ENCODE measurements around the gene ETV3L.
A peak's percentile ranks its signal among the peaks of the same experiment; 100 is the strongest.

The ETV3L gene

GRCh38 chr1:157110686-157111085 lies 11.1 kb upstream of the ETV3L start:
- TF ChIP-seq MYNN (tag by site-specific recombination; IDR thresholded peaks at IDR 0.05; ENCODE audit: borderline replicate concordance) = no peak
- no peak for TF ChIP-seq REST (tag by site-specific recombination; IDR thresholded peaks at IDR 0.05)
- no peak for TF ChIP-seq ZNF785 (tag by site-specific recombination; IDR thresholded peaks at IDR 0.05)
- TF ChIP-seq ZNF341 (tag by site-specific recombination; IDR thresholded peaks at IDR 0.05; ENCODE audit: low read depth) = 0 out of 2 replicates have a peak, but pooled peaks have one; percentile 19
- Histone ChIP-seq H3K9me3 (ENCODE audit: control insufficient read depth, insufficient read depth, low read depth, low read length) (no peaks in the 10 kb centered on the region), H3K4me3 (ENCODE audit: low read depth, low read length) (no peak overlapping the region), H3K4me1 (ENCODE audit: control insufficient read depth, insufficient read depth, low read length) (no peaks in the 10 kb centered on the region), H3K27ac (ENCODE audit: extremely low read depth, low read depth, low read length) (no peak overlapping the region), H3K36me3 (ENCODE audit: control insufficient read depth in 2 of 2, insufficient read depth in 1 of 2, low read length in 2 of 2) (no peaks in the 10 kb centered on the region)
- CTCF ChIA-PET = interaction anchor here (1.9 kb wide), 1 partner anchor 20 kb away, joined by 8 read pairs; no protein-coding TSS in a partner anchor
- POLR2A ChIA-PET = no interaction called here

- Histone ChIP-seq H3K27ac (ENCODE audit: extremely low read depth, low read depth, low read length) (no peak overlapping the region), H3K4me1 (ENCODE audit: control insufficient read depth, insufficient read depth, low read length) (no peaks in the 10 kb centered on the region), H3K36me3 (ENCODE audit: control insufficient read depth in 2 of 2, insufficient read depth in 1 of 2, low read length in 2 of 2) (no peaks in the 10 kb centered on the region), H3K4me3 (ENCODE audit: low read depth, low read length) (no peak overlapping the region), H3K9me3 (ENCODE audit: control insufficient read depth, insufficient read depth, low read depth, low read length) (no peaks in the 10 kb centered on the region)
- CTCF ChIA-PET = interaction anchor here (0.6 to 1.9 kb wide), 3 partner anchors 20 to 796 kb away, joined by 3 to 8 read pairs (median 3); no protein-coding TSS in a partner anchor
- TF ChIP-seq ZFHX2 (tag by site-specific recombination; conservative IDR thresholded peaks at IDR 0.05) = peak; percentile 81
- no peak for TF ChIP-seq ZNF18 (tag by site-specific recombination; IDR thresholded peaks at IDR 0.05)
- no peak for TF ChIP-seq ZNF707 (tag by site-specific recombination; IDR thresholded peaks at IDR 0.05)
- TF ChIP-seq EGR2 (tag by site-specific recombination; IDR thresholded peaks at IDR 0.05; ENCODE audit: low read depth) = peak; percentile 81
- POLR2A ChIA-PET = no interaction called here
Observed at GRCh38 chr1:157110003-157110402, 10.4 kb upstream of the ETV3L start.

GRCh38 chr1:157108448-157108847 lies 8.8 kb upstream of the ETV3L start:
- Histone ChIP-seq H3K4me3 (ENCODE audit: low read depth, low read length) (no peak overlapping the region), H3K4me1 (ENCODE audit: control insufficient read depth, insufficient read depth, low read length) (no peaks in the 10 kb centered on the region), H3K9me3 (ENCODE audit: control insufficient read depth, insufficient read depth, low read depth, low read length) (no peaks in the 10 kb centered on the region), H3K27ac (ENCODE audit: extremely low read depth, low read depth, low read length) (no peak overlapping the region), H3K36me3 (ENCODE audit: control insufficient read depth in 2 of 2, insufficient read depth in 1 of 2, low read length in 2 of 2) (no peaks in the 10 kb centered on the region)
- TF ChIP-seq WT1 (tag by site-specific recombination; IDR thresholded peaks at IDR 0.05) = no peak
- TF ChIP-seq ELK4 (IDR thresholded peaks at IDR 0.05; ENCODE audit: borderline replicate concordance, low read depth, low read length) = no peak
- no peak for TF ChIP-seq PRDM6 (tag by site-specific recombination; IDR thresholded peaks at IDR 0.05)
- TF ChIP-seq ZNF354C (tag by site-specific recombination; IDR thresholded peaks at IDR 0.05; ENCODE audit: borderline replicate concordance, low read depth) = no peak
- no peak for TF ChIP-seq ZBTB6 (tag by site-specific recombination; IDR thresholded peaks at IDR 0.05)
- TF ChIP-seq ZNF248 (tag by site-specific recombination; IDR thresholded peaks at IDR 0.05) = no peak
- ChIA-PET CTCF (interaction anchor here (0.6 to 1.3 kb wide), 3 partner anchors 18 to 482 kb away, joined by 3 to 4 read pairs (median 4); no protein-coding TSS in a partner anchor), POLR2A (no interaction called here)

Measured in HEK293 (cell line).